Adrenal gland (tissue), 5 donors: ENCODE data around the gene BUB1B.

Experiments used
- CTCF ChIP-seq, 6 experiments: fragments of 450-650 bp in 4 of 6; fragments of 200-600 bp in 2 of 6; sonication (generic) in 1 of 6; IDR thresholded peaks; 1 replicate in 5 of 6; 2 replicates in 1 of 6; pipeline versions ENCODE4 v1.5.1 to v1.8.0; 2016 to 2021; ENCODE audit warnings: antibody characterized with exemption in 6 of 6, mild to moderate bottlenecking in 2 of 6, moderate library complexity in 1 of 6
- POLR2A ChIP-seq, 2 donors: fragments of 450-650 bp; IDR thresholded peaks; one replicate each; pipeline ENCODE4 v1.6.1; 2017; ENCODE audit warnings: antibody characterized with exemption in 2 of 2, mild to moderate bottlenecking in 2 of 2, moderate library complexity in 1 of 2
- donor health status: DM: no; HTN: no; CAD: no.

DNA sequence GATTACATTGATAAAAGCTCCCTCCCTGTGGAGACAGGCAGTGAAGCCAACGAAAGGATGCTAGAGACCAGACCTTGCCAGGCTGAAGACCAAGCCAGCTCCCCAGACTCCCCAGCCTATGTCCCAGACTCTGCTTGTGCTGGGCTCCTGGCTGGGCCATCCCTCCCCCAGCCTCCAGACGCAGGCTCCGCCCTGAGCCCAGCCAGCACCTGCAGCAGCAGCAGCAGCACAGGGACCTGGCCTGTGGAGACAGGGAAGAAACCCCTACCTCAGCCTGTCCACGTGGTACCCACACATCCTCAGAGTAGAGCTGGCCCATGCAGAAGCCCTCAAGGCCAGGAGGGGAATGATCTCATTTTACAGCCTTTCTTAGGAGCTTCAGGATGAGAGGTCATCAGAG is 108.7 kb downstream of the BUB1B start:
- TF ChIP-seq CTCF (IDR thresholded peaks at IDR 0.05) (no peak), POLR2A (IDR thresholded peaks at IDR 0.05) (no peak)
